ENCODE data around the gene PIM3.
"Not testable (repeated sequence)": the region's sequence is repeated elsewhere in the genome, so short reads cannot be mapped to it uniquely, and the experiment has no call there.

PIM3 gene

DNA sequence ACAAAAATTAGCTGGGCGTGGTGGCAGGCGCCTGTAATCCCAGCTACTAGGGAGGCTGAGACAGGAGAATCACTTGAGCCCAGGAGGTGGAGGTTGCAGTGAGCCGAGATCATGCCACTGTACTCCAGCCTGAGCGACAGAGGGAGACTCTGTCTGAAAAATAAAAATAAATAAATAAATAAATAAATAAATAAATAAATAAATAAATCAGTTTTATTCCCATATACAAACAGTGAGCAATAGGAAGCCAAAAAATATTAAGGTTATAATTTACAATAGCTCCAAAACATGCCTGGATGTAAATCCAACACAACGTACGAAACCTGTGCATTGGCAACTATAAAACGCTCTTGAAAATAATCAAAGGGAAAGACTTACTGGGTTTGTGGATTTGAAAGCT is 21.2 kb downstream of the PIM3 start:
- not testable (repeated sequence) for DNase-seq (ENCODE audit: low read depth in 2 of 2, low spot score in 1 of 2)

DNA sequence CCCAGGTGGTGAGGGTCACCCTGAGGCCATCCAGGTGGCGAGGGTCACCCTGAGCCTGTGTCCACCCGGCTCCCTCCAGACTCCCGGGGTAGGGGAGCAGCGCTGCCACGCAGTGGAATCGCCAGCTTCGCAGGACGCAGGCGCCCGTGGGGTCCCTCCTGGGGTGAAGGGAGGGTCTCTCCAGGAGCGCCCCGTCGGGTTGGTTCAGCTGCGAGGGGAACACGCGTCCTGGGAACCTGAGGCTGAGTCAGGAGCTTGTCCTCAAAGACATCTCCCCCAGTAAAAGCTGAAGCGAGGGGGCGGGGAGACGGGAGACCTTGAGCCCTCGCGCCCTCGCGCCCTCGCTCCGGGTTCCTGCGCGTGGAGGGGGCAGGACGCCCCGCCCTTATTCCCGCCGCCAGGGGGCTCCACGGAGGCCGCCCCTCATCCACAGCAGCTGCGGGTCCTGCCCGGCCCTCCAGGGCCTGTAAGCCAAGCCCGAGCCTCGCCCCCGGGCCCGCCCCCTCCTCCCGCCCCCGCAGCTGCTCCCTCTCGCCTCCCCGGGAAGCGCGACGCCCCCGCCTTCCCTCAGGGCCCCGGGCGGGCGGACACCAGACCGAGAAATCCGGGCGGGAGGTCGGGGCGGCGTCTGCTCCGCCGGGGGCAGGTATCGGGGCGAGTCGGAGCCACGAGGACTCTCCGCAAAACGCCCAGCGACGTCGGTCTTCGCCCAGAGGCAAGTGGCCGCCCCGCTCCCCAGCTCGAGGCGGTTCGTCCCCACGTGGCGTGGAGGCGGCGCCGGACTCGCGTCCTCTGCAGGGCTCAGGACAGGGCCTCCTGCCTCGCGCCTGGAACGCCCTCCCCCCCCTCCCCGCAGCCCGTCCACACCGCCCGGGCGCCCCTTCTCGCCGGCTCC is 22.8 kb downstream of the PIM3 start:
- DNase-seq (ENCODE audit: low read depth in 2 of 2, low spot score in 1 of 2): no peak

- DNase-seq (ENCODE audit: low read depth in 2 of 2, low spot score in 1 of 2): no peak
Measured at GRCh38 chr22:49986325-49986724, 25.8 kb downstream of the PIM3 start.

DNA sequence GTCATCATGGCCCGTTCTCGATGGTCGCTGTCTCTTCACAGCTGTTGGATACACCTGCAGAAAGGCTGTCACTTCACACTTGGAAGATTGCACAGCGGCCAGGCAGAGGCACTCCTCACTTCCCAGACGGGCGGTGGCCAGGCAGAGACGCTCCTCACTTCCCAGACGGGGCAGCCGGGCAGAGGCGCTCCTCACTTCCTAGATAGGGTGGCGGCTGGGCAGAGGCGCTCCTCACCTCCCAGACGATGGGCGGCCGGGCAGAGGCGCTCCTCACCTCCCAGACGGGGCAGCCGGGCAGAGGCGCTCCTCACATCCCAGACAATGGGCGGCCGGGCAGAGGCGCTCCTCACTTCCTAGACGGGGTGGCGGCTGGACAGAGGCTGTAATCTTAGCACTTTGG is 29.3 kb downstream of the PIM3 start:
- not testable (repeated sequence) for DNase-seq (ENCODE audit: low read depth in 2 of 2, low spot score in 1 of 2)

DNA sequence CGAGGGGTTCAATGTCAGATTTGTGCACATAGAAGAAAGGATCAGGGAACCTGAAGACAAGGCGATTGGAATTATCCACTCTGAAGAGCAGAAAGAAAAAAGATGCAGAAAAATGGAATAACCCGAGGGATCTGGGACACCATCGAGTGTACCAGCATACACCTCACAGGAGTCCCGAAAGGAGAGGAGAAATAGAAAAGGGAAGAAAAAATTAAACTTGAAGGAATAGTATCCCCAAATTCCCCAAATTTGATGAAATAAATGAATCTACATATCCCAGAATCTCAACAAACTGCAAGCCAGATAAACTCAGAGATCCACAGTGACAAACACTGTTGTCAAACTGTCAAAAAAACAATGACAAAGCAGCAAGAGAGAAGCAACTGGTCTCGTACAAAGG is 30.6 kb downstream of the PIM3 start:
- no peak for DNase-seq (ENCODE audit: low read depth in 2 of 2, low spot score in 1 of 2)

DNA sequence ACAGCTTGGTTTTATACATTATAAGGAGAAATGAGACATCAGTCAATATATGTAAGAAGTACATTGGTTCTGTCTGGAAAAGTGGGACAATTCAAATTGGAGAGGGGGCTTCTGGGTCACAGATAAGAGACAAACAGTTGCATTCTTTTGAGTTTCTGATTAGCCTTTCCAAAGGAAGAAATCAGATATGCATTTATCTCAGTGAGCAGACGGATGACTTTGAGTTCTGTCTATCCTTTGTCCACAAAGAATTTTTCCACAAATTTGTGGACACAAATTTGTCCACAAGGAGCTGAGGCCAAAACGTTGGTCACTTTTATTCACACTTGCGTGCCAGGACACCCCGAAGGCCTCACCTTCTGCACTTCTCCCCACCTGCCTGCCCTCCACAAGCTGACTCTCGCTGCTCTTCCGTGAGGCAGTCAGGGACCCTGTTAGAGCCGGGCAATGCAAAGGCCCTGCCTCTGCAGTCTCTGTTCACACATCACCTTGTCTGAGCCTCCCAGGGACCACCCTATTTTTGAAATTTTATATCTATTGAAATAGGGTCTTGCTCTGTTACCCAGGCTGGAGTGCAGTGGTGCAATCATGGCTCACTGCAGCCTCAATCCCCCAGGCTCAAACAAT is 31.4 kb downstream of the PIM3 start:
- no peak for DNase-seq (ENCODE audit: low read depth in 2 of 2, low spot score in 1 of 2)

DNA sequence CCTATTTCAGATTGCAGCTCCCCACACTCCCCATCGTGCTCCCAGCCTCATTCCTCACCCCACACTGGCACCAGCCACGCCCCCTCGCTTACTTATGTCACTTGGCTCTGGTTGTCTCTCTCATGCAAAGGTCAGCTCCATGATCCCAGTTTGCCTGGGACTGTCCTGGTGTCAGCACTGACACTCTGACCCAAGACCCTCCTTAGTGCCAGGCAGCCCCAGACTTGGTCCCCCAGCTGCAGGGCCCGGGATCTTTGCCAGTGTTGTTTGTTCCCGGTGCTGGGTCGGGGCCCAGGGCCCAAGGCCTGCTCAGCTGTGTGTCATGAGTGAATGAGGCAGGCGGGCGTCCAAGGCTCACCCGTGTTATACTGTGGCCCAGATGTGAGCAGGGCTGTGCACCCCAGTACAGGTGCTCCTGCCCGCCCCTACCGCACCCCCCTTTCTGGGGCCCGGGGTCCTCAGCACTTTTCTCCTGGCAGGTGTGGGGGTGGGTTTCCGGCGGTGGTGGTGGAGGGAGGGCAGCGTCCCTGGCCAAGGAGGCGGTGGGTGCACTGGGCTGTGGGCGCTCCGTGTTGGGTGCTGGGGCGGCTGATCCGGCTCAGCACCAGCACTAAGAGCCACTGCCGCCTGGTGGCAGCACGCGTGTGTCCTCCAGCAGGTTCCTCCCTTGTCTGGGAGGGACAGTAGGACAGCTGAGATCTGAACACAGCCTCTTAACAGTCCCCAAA is 32.5 kb downstream of the PIM3 start:
- peak in 1 of 2 donors; percentile 54 for DNase-seq (ENCODE audit: low read depth in 2 of 2, low spot score in 1 of 2)

- DNase-seq (ENCODE audit: low read depth in 2 of 2, low spot score in 1 of 2): no peak
Measured at GRCh38 chr22:49993649-49994360, 33.2 kb downstream of the PIM3 start.

DNA sequence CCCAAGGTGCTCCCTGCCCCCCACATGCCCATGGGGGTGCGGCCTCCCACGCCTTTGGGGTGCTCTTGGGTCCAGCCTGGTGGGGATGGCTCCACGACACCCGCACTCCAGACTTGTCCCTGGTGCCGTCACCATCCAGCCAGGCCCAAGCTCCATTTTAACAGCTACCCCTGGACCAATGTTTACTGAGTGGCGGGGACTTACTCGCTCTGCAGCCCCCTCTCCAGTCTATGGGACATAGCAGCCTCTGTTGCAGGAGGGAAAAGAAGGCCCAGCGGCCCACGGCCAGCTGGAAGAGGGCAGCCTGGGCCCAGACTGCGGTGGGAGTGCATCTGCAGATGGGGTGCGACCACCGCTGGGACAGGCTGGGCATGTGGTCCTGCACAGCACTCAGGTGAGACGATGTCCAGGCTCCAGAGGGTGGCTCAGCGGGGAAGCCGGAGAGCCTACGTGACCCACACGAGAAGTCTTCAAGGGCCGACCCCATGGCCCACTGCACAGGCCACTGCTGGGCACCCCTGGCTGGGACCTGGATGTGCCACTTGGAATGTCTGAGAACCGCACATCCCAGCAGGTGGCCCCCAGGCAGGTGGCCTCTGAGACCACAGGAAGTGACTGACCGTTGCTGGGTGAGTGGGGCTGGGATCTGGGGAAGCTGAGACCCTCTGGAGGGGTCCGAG is 33.9 kb downstream of the PIM3 start:
- no peak for DNase-seq (ENCODE audit: low read depth in 2 of 2, low spot score in 1 of 2)

DNA sequence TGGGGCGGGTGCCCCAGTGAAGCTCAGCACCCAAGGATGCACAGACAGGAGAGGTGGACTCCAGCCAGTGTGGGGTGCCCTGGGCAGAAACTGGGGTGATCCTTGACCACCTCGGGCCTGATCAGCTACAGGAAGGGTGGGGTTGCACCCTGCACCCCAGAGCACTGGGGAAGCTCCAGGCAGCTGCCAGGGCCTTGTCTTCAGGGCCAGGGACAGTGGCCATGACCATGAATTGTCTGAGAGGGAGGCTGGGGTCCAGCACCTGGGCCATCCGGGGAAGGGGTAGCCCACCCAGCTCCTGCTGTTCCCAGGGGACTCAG is 34.4 kb downstream of the PIM3 start:
- DNase-seq (ENCODE audit: low read depth in 2 of 2, low spot score in 1 of 2): no peak

DNA sequence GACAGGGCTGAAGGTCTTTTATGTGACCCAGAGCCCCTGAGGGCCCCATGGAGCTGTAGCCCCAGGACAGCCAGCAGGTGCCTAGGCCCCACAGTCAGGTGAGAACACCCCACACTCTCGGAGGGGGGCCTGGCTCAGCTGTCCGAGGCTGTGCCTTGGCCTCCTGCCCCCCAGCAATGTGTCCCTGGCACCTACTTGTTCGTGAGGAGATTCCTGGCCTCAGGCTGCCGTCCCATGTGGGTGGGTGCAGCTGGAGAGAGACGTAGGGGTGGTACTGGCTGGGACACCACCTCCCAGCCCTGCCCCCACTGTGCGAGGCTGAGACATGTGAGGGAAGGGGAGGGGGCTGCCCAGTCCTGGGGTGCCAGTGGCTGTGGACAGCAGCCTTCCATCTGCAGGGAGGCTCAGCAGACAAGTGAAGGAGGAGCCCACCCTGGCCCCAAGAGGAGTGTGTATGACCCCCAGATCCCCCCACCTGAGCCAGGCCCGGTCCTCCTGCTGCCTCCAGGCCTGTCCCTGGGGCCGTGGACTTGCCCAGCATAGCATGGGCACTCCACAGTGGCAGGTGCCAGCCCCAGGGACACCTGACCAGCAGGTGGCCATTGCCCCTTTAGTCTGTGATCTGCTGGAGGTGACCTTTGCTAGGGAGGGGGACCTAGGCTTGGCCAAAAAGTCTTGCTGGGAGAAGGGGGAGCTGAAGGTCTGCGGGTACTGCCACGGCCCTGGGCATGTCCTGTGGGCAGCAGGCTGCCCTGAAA is 35.0 kb downstream of the PIM3 start:
- DNase-seq (ENCODE audit: low read depth in 2 of 2, low spot score in 1 of 2): no peak

DNA sequence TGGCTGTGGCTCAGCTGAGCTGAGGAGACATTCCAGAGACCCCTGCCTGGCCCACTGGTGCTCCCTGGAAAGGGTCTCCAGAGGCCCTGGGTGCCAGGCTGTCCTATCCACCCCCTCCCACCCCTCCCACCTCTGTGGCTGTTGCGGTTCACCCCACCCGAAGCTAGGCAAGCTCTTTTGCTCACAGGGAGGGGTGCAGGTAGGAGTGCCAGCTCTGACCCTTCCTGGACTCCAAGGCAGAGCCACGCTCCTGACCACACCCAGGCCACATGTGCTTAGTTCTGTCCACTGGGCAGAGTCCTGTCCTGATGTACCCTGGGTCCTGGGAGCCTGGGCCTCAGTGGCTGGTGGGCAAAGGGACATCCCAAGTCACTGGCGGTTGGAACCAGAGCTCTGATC is 35.5 kb downstream of the PIM3 start:
- no peak for DNase-seq (ENCODE audit: low read depth in 2 of 2, low spot score in 1 of 2)

DNA sequence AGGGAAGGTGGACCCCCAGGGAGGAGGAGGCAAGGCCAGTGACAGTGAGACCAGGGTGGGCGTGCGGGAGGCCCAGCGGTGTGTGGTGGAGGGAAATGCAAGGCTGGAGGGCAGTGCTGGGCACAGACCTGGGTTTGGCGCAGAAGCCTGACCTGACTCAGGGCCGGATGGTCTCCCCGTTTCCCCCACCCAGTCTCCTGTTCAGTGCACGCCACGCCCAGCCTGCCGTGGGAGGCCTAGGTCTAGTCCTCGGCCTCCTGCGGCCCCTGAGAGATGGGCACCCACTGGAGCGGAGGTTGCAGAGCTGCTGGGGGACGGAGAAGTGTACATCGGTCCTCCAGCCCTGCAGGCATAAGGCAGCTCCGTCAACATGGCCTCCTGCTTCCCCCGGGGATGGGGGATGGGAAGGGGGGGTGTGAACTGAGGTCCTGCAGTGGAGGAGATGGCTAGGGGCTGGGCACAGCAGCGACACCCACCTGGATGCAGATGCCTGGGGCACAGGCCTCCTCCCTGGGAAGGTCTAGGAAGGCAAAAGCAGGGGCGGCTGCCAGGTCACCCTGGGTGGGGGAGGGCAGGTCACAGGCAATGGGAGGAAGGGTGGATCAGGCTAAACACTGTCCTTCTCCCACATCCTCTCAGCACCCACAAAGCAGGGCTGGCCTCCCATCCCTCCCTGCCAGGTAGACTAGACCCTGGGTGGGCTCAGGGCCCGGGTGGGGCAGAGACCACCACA is 36.1 kb downstream of the PIM3 start:
- DNase-seq (ENCODE audit: low read depth in 2 of 2, low spot score in 1 of 2): no peak

- DNase-seq (ENCODE audit: low read depth in 2 of 2, low spot score in 1 of 2): no peak
Measured at GRCh38 chr22:49997251-49997599, 36.7 kb downstream of the PIM3 start.

GRCh38 chr22:49997932-49998717 is 37.6 kb downstream of the PIM3 start:
- DNase-seq (ENCODE audit: low read depth in 2 of 2, low spot score in 1 of 2): no peak

DNA sequence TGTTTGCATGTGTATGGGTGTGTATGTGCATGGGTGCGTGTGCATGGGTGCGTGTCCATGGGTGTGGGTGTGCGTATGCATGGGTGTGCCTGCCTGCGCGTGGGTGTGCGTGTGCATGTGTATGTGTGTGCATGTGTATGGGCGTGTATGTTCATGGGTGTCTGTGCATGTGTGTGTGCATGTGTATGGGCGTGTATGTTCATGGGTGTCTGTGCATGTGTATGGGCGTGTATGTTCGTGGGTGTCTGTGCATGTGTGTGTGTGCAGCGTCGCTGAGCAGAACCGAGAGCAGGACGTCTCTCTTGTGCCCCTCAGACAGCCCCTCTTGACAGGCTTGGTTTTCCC is 38.1 kb downstream of the PIM3 start:
- no peak for DNase-seq (ENCODE audit: low read depth in 2 of 2, low spot score in 1 of 2)

DNA sequence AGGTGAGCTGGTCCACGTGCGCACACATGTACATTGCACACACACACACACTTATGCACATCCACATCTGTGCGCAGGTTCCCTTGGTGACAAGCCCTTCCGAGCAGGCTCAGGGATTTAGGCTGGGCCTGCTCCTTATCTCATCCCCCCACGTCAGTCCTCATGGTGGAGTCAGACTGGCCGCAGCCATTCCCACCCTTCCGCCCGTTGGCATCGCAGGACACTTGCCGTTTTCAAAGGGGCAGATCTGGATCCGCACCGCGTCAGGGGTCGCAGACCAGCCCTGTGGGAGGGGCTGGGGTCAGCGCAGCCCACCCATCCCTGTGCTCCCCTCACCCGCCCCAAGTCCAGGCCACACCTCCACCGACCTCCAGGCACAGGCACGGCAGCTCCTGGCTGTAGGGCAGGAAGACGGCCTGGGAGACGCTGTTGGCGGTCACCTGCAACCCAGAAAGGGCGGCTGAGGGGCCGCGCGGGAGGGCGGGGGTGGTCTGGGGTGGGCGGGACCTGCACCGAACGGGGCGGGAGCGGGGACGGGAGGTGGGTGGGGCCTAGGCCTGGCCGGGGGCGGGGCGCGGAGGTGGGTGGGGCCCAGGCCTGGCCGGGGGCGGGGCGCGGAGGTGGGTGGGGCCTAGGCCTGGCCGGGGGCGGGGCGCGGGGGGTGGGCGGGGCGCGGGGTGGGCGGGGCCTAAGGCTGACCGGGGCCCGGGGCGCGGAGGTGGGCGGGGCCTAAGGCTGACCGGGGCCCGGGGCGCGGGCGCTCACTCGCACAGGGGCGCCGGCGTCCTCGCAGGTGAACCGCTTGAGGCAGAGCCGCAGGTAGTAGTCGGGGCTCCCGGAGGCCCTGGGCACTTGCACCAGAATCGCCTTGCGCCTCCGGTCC is 38.7 kb downstream of the PIM3 start:
- DNase-seq (ENCODE audit: low read depth in 2 of 2, low spot score in 1 of 2): no peak

DNA sequence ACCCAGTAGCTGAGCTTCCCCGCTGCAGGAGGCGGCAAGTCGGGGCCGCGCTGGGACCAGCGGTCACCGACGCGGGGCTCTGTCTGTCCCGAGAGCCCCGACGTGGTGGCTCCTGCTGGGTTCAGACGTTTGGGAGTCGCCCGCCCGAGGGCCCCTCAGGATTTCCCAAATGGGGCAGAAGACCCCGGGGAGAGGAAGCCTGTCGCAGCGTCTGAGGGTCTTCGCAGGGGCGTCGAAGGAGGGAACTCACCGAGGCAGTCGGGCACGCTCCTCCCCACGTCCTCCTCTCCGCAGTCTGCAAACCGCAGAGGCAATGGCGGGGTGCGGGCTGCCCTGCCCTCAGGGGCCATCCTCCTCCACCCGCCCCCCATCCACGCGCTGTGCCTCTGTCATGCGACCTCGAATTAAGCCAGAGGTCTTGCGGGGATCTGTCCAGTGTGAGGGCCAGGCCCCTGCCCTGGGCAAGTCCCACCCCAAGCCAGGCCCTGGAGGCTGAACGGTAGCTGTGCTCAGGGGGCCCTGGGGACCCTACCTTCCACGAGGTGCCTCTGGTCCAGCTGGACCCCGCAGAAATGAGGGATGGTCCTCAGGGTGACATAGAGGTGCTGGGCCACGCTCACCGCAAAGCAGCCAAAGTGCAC is 39.5 kb downstream of the PIM3 start:
- no peak for DNase-seq (ENCODE audit: low read depth in 2 of 2, low spot score in 1 of 2)

Measured in stimulated activated CD8-positive, alpha-beta memory T cell treated with anti-CD3 and anti-CD28 coated beads, Interleukin-4, amount 100 ng/mL, for 4 hours (primary cell).